ENCODE data around the gene ITGA11. TPM values are rescaled to one million over a fixed set of nuclear protein-coding genes. Genes with fewer than 3 reads are reported as not detected.

Gene ITGA11
- total RNA-seq, 4 donors from 2014 or later = 3.3 to 15.8 (median 8.6) TPM

- intact Hi-C loops (cut with DNase I) = no loop called here
Measured at GRCh38 chr15:68414591-68414990, 17.4 kb downstream of the ITGA11 start.

GRCh38 chr15:68414206-68414555 lies 17.8 kb downstream of the ITGA11 start:
- H3K4me1 ChIP-seq = peaks cover 3 to 25% (median 16%) of the 10 kb centered on the region in 4 donors
- H3K27ac ChIP-seq (replicated peaks in 1 of 4) = peak overlapping the region; percentile 19 to 57 (median 37)

More at GRCh38 chr15:68414591-68414990, 17.4 kb downstream of the ITGA11 start:
- no peaks in the 10 kb centered on the region for H3K9me3 ChIP-seq
- H3K27ac ChIP-seq (replicated peaks in 1 of 4) = peak overlapping the region; percentile 6 to 57 (median 37)
- no peaks in the 10 kb centered on the region for H3K27me3 ChIP-seq
- no peak for TF ChIP-seq CTCF (IDR thresholded peaks at IDR 0.05)
- no peak for TF ChIP-seq POLR2AphosphoS5 (IDR thresholded peaks at IDR 0.05)
- no peak for TF ChIP-seq POLR2A (IDR thresholded peaks at IDR 0.05; ENCODE audit: low read depth)
- TF ChIP-seq EP300 (IDR thresholded peaks at IDR 0.05) = no peak
- peak; percentile 83 for DNase-seq (ENCODE audit: extremely low spot score)
- no peak overlapping the region for H3K4me3 ChIP-seq
- 96% methylated on average over 7 of the region's 8 CpGs for WGBS
- no peaks in the 10 kb centered on the region for H3K36me3 ChIP-seq
- H3K4me1 ChIP-seq = peaks cover 3 to 29% (median 18%) of the 10 kb centered on the region in 4 donors

GRCh38 chr15:68413363-68414205 lies 18.4 kb downstream of the ITGA11 start:
- peaks cover 0 to 19% (median 10%) of the 10 kb centered on the region in 4 donors for H3K4me1 ChIP-seq
- no peaks in the 10 kb centered on the region for H3K36me3 ChIP-seq
- no peaks in the 10 kb centered on the region for H3K27me3 ChIP-seq
- intact Hi-C loops (cut with DNase I) = no loop called here
- H3K4me3 ChIP-seq = no peak overlapping the region
- DNase-seq (ENCODE audit: extremely low spot score) = peak; percentile 92
- H3K9me3 ChIP-seq = no peaks in the 10 kb centered on the region
- TF ChIP-seq CTCF (IDR thresholded peaks at IDR 0.05) = no peak
- TF ChIP-seq POLR2A (IDR thresholded peaks at IDR 0.05; ENCODE audit: low read depth) = no peak
- TF ChIP-seq EP300 (IDR thresholded peaks at IDR 0.05) = no peak
- no peak for TF ChIP-seq POLR2AphosphoS5 (IDR thresholded peaks at IDR 0.05)
- peak overlapping the region; percentile 19 to 57 (median 37) for H3K27ac ChIP-seq (replicated peaks in 1 of 4)
- 70% methylated on average over 12 of the region's 15 CpGs for WGBS

More at GRCh38 chr15:68414206-68414555, 17.8 kb downstream of the ITGA11 start:
- Histone ChIP-seq H3K4me3 (no peak overlapping the region), H3K27me3 (no peaks in the 10 kb centered on the region), H3K36me3 (no peaks in the 10 kb centered on the region), H3K9me3 (no peaks in the 10 kb centered on the region)
- peak; percentile 72 for DNase-seq (ENCODE audit: extremely low spot score)
- TF ChIP-seq POLR2AphosphoS5 (IDR thresholded peaks at IDR 0.05) = no peak
- no peak for TF ChIP-seq EP300 (IDR thresholded peaks at IDR 0.05)
- TF ChIP-seq CTCF (IDR thresholded peaks at IDR 0.05) = no peak
- TF ChIP-seq POLR2A (IDR thresholded peaks at IDR 0.05; ENCODE audit: low read depth) = no peak
- intact Hi-C loops (cut with DNase I) = no loop called here
- WGBS = 100% methylated on average over 3 of the region's 3 CpGs

- H3K27ac ChIP-seq (replicated peaks in 1 of 4) = no peak overlapping the region
- no peak overlapping the region for H3K4me3 ChIP-seq
- no peaks in the 10 kb centered on the region for H3K36me3 ChIP-seq
- intact Hi-C loops (cut with DNase I) = no loop called here
- 94% methylated on average over 7 of the region's 8 CpGs for WGBS
- H3K27me3 ChIP-seq = no peaks in the 10 kb centered on the region
- no peaks in the 10 kb centered on the region for H3K9me3 ChIP-seq
- peak; percentile 90 for DNase-seq (ENCODE audit: extremely low spot score)
- H3K4me1 ChIP-seq = peaks cover 0 to 9% (median 0%) of the 10 kb centered on the region in 4 donors
- no peak for TF ChIP-seq POLR2AphosphoS5 (IDR thresholded peaks at IDR 0.05)
- TF ChIP-seq POLR2A (IDR thresholded peaks at IDR 0.05; ENCODE audit: low read depth) = no peak
- TF ChIP-seq CTCF (IDR thresholded peaks at IDR 0.05) = no peak
- TF ChIP-seq EP300 (IDR thresholded peaks at IDR 0.05) = no peak
Measured at GRCh38 chr15:68412218-68412617, 19.7 kb downstream of the ITGA11 start.
